ENCODE data around the gene PIGA. TPM values are rescaled to one million over a fixed set of nuclear protein-coding genes. Genes with fewer than 3 reads are reported as not detected.

The PIGA gene
- total RNA-seq, 1 experiment from 2014 or later = 13.9 TPM

DNA sequence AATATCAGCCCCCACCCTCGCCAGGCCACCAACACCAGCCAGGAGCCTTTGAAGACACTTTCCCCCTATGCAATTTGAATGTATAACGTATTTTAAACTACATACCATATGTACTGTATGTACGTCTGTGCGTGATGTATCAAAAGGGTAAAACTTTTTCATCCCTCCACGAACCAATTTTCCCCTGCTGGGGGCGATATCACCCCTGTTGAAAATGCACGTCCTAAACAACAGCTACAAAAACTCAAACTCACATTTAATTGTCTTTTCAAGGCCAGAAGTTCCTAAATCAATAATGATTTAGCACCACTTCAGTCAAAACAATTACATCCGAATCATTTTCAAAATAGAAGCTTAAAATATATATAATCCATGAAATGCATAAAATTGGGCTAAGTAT is 47.5 kb upstream of the PIGA start:
- H3K9me3 Mint-ChIP-seq = no peaks in the 10 kb centered on the region
- WGBS (ENCODE audit: extremely low coverage, insufficient read length, low lambda C conversion rate) = no CpG with 5 or more reads among the region's 8 CpGs
- H3K4me1 Mint-ChIP-seq = peaks cover 13 to 18% of the 10 kb centered on the region in 2 experiments

More for the DNA sequence above, 47.5 kb upstream of the PIGA start:
- Histone ChIP-seq H2AFZ (ENCODE audit: low read length) (no peak overlapping the region), H3T11ph (ENCODE audit: low read length) (no peak overlapping the region), H3K4me2 (ENCODE audit: insufficient read depth, insufficient read length, low read length) (no peak overlapping the region), H4K8ac (replicated peaks; ENCODE audit: insufficient read length, low read depth, low read length) (no peak overlapping the region), H2BK120ac (ENCODE audit: low read depth, low read length, poor library complexity, severe bottlenecking) (no peak overlapping the region), H4K91ac (ENCODE audit: insufficient read length, low read depth, low read length) (no peak overlapping the region), H2AK5ac (ENCODE audit: insufficient read length, low read length) (no peak overlapping the region), H4K20me1 (ENCODE audit: control insufficient read depth, insufficient read depth, insufficient read length) (no peaks in the 10 kb centered on the region), H3K9me3 (ENCODE audit: control insufficient read depth, low read depth, low read length) (no peaks in the 10 kb centered on the region), H3K27ac (ENCODE audit: insufficient read length, low read depth, low read length) (no peak overlapping the region), H3K18ac (ENCODE audit: insufficient read length, low read depth, low read length) (no peak overlapping the region), H3K56ac (ENCODE audit: insufficient read length, low read depth, low read length) (no peak overlapping the region), H2BK12ac (ENCODE audit: insufficient read length, low read depth, low read length) (no peak overlapping the region), H2BK20ac (ENCODE audit: low read depth, low read length, poor library complexity, severe bottlenecking) (no peak overlapping the region), H3K23ac (ENCODE audit: insufficient read length, low read depth, low read length) (no peak overlapping the region), H3K27me3 (ENCODE audit: insufficient read depth, low read length) (no peaks in the 10 kb centered on the region), H3K4ac (ENCODE audit: low read depth, low read length) (no peak overlapping the region), H3K14ac (ENCODE audit: insufficient read depth, low read length) (no peak overlapping the region), H4K5ac (ENCODE audit: insufficient read length, low read depth, low read length) (no peak overlapping the region), H3K23me2 (ENCODE audit: insufficient read length, low read depth, low read length, poor library complexity, severe bottlenecking) (no peaks in the 10 kb centered on the region), H2BK5ac (ENCODE audit: insufficient read length, low read length) (no peak overlapping the region), H3K79me2 (ENCODE audit: insufficient read depth, low read length) (no peaks in the 10 kb centered on the region), H3K9ac (ENCODE audit: extremely low read depth, insufficient read length, low read length) (no peak overlapping the region), H3K4me1 (ENCODE audit: insufficient read depth, low read length) (peaks cover 2% of the 10 kb centered on the region; the same call in 1 of the 2 replicates), H2BK15ac (ENCODE audit: low read depth, low read length) (no peak overlapping the region), H3K79me1 (ENCODE audit: insufficient read depth, low read depth, low read length, poor library complexity, severe bottlenecking) (no peaks in the 10 kb centered on the region)
- Mint-ChIP-seq H3K27ac (no peak overlapping the region), H3K27me3 (ENCODE audit: low read depth) (no peaks in the 10 kb centered on the region), H3K4me3 (no peak overlapping the region), H3K36me3 (ENCODE audit: insufficient read depth in 1 of 3, low read depth in 3 of 3) (no peaks in the 10 kb centered on the region; a peak in 1 of 7 replicates)
- no peak for DNase-seq
- TF ChIP-seq, protein P1, sequence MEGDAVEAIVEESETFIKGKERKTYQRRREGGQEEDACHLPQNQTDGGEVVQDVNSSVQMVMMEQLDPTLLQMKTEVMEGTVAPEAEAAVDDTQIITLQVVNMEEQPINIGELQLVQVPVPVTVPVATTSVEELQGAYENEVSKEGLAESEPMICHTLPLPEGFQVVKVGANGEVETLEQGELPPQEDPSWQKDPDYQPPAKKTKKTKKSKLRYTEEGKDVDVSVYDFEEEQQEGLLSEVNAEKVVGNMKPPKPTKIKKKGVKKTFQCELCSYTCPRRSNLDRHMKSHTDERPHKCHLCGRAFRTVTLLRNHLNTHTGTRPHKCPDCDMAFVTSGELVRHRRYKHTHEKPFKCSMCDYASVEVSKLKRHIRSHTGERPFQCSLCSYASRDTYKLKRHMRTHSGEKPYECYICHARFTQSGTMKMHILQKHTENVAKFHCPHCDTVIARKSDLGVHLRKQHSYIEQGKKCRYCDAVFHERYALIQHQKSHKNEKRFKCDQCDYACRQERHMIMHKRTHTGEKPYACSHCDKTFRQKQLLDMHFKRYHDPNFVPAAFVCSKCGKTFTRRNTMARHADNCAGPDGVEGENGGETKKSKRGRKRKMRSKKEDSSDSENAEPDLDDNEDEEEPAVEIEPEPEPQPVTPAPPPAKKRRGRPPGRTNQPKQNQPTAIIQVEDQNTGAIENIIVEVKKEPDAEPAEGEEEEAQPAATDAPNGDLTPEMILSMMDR (conservative IDR thresholded peaks at IDR 0.05) = peak; percentile 63
